Kidney (tissue), 14 donors: ENCODE data around the gene MEIOB. TPM values are rescaled to one million over a fixed set of nuclear protein-coding genes. Genes with fewer than 3 reads are reported as not detected.
"Not testable (repeated sequence)": the region's sequence is repeated elsewhere in the genome, so short reads cannot be mapped to it uniquely, and the experiment has no call there.

ENCODE experiments used
- DNase-seq, 5 donors: peaks; one replicate each; pipeline ENCODE4 v3.0.0-alpha.2; 2013 to 2020
- FAIRE-seq: peaks from 2 replicates; lab custom pipeline; 2012; peaks lifted over from hg19 to GRCh38; lab: Jason Lieb, UNC
- H3K27ac ChIP-seq, 2 donors: one replicate each; pipeline ENCODE4 v1.7.0; 2013; ENCODE audit warnings: low read depth in 2 of 2, low read length in 2 of 2, inconsistent platforms in 1 of 2
- H3K27me3 ChIP-seq: one replicate; pipeline ENCODE4 v1.7.1; 2013; ENCODE audit warnings: low read length, inconsistent platforms; ENCODE audit not compliant: control insufficient read depth, insufficient read depth
- H3K36me3 ChIP-seq, 3 donors: one replicate each; pipeline versions ENCODE4 v1.7.0 to v1.7.1; 2013; ENCODE audit warnings: low read length in 3 of 3, control low read depth in 1 of 3, inconsistent platforms in 1 of 3; ENCODE audit not compliant: insufficient read depth in 3 of 3, control insufficient read depth in 2 of 3
- H3K4me1 ChIP-seq, 3 donors: one replicate each; pipeline versions ENCODE4 v1.7.0 to v1.7.1; 2013; ENCODE audit warnings: low read length in 3 of 3, inconsistent platforms in 1 of 3, low read depth in 1 of 3; ENCODE audit not compliant: control insufficient read depth in 2 of 3, insufficient read depth in 2 of 3
- H3K4me3 ChIP-seq, 3 donors: one replicate each; pipeline versions ENCODE4 v1.7.0 to v1.8.1; 2013; ENCODE audit warnings: low read length in 3 of 3, control low read depth in 1 of 3, inconsistent platforms in 1 of 3
- H3K9ac ChIP-seq, 3 donors: one replicate each; pipeline versions ENCODE4 v1.7.0 to v1.7.1; 2013; ENCODE audit warnings: low read length in 3 of 3, control low read depth in 1 of 3, inconsistent platforms in 1 of 3
- H3K9me3 ChIP-seq, 3 donors: one replicate each; pipeline versions ENCODE4 v1.7.0 to v1.7.1; 2013; ENCODE audit warnings: low read length in 3 of 3, control low read depth in 1 of 3, inconsistent platforms in 1 of 3; ENCODE audit not compliant: control insufficient read depth in 2 of 3, insufficient read depth in 1 of 3
- intact Hi-C: fragments of 100-400 bp; cut with DNase I; formaldehyde crosslinking; loops from one replicate; pipeline ENCODE4 v1.11.1; 2022
- polyA plus RNA-seq: library from polyadenylated mRNA; stranded (reverse); fragments of 350-450 nt; fragmentation: Illumina TruSeq; extraction: RNeasy Lipid Tissue Mini Kit (QIAGEN cat#74804); gene quantifications from one replicate; pipeline ENCODE4 v1.2.3, GENCODE V29; 2014; ENCODE audit warnings: low read depth, low replicate concordance; ENCODE audit not compliant: insufficient read depth
- total RNA-seq: library from RNA; stranded (reverse); fragmentation: NEBNext Ultra II Directional; extraction: Animal tissue kit (Norgen Biotek cat#: 25700); gene quantifications from one replicate; pipeline ENCODE4 v1.2.1, GENCODE V29; 2021
- TF ChIP-seq, protein P1 (sequence below): IDR thresholded peaks from 3 replicates; pipeline ENCODE4 v1.5.1; 2012; ENCODE audit warnings: mild to moderate bottlenecking, moderate library complexity, borderline replicate concordance; ENCODE audit not compliant: insufficient read depth; ENCODE audit errors: extremely low read depth
- donor health status: control.
- donor health status: control.
- donor health status: control.
- donor health status: control.
- donor health status: control.
- donor health status: DM: yes; HTN: yes; CAD: no.
- donor health status: Normal renal cell carcinoma (clear cell type).

The MEIOB gene
- total and polyA plus RNA-seq, 2 donors from 2014 or later, result 0.16 to 1.4 TPM

GRCh38 chr16:1902547-1903219 lies 30.7 kb upstream of the MEIOB start:
- Histone ChIP-seq H3K27ac (no peak overlapping the region), H3K9me3 (no peaks in the 10 kb centered on the region), H3K4me3 (no peak overlapping the region), H3K4me1 (no peaks in the 10 kb centered on the region), H3K27me3 (no peaks in the 10 kb centered on the region), H3K9ac (no peak overlapping the region), H3K36me3 (no peaks in the 10 kb centered on the region)
- peak in 1 of 5 donors; percentile 41 for DNase-seq
- TF ChIP-seq, protein P1, sequence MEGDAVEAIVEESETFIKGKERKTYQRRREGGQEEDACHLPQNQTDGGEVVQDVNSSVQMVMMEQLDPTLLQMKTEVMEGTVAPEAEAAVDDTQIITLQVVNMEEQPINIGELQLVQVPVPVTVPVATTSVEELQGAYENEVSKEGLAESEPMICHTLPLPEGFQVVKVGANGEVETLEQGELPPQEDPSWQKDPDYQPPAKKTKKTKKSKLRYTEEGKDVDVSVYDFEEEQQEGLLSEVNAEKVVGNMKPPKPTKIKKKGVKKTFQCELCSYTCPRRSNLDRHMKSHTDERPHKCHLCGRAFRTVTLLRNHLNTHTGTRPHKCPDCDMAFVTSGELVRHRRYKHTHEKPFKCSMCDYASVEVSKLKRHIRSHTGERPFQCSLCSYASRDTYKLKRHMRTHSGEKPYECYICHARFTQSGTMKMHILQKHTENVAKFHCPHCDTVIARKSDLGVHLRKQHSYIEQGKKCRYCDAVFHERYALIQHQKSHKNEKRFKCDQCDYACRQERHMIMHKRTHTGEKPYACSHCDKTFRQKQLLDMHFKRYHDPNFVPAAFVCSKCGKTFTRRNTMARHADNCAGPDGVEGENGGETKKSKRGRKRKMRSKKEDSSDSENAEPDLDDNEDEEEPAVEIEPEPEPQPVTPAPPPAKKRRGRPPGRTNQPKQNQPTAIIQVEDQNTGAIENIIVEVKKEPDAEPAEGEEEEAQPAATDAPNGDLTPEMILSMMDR, result no peak
- intact Hi-C loops, result no loop called here
- no peak for FAIRE-seq

GRCh38 chr16:1900452-1900774 lies 28.4 kb upstream of the MEIOB start:
- no peaks in the 10 kb centered on the region for H3K36me3 ChIP-seq
- H3K9me3 ChIP-seq, result no peaks in the 10 kb centered on the region
- FAIRE-seq (no peak), DNase-seq (peak in 1 of 5 donors; percentile 29)
- H3K9ac ChIP-seq, result no peak overlapping the region
- no peaks in the 10 kb centered on the region for H3K27me3 ChIP-seq
- TF ChIP-seq, protein P1, result no peak
- no peak overlapping the region for H3K27ac ChIP-seq
- intact Hi-C loops, result no loop called here
- H3K4me1 ChIP-seq, result no peaks in the 10 kb centered on the region
- no peak overlapping the region for H3K4me3 ChIP-seq

- H3K27ac ChIP-seq, result no peak overlapping the region
- TF ChIP-seq, protein P1, result no peak
- no peaks in the 10 kb centered on the region for H3K36me3 ChIP-seq
- intact Hi-C loops, result no loop called here
- H3K9ac ChIP-seq, result no peak overlapping the region
- H3K27me3 ChIP-seq, result no peaks in the 10 kb centered on the region
- FAIRE-seq (no peak), DNase-seq (peak in 1 of 5 donors; percentile 38)
- H3K4me3 ChIP-seq, result no peak overlapping the region
- no peaks in the 10 kb centered on the region for H3K9me3 ChIP-seq
- H3K4me1 ChIP-seq, result no peaks in the 10 kb centered on the region
Observed at GRCh38 chr16:1899641-1900451, 27.9 kb upstream of the MEIOB start.

GRCh38 chr16:1897692-1898091 lies 25.7 kb upstream of the MEIOB start:
- H3K27ac ChIP-seq, H3K9ac ChIP-seq, H3K36me3 ChIP-seq, intact Hi-C loops, FAIRE-seq, H3K9me3 ChIP-seq, H3K27me3 ChIP-seq, H3K4me3 ChIP-seq, H3K4me1 ChIP-seq: not testable (repeated sequence)
- peak in 1 of 5 donors; percentile 7 for DNase-seq
